H1 (cell line): Measurements from ENCODE around the gene ACTR5. TPM values are rescaled to one million over a fixed set of nuclear protein-coding genes. Genes with fewer than 3 reads are reported as not detected.

Source experiments
- CTCF ChIA-PET: fragments of 300-600 bp; sonication (Branson Sonifier 250); formaldehyde crosslinking; loops from one replicate; lab custom pipeline; 2021; ENCODE audit not compliant: partially characterized antibody; lab: Charles Lee
- POLR2A ChIA-PET: fragments of 300-600 bp; sonication (Branson Sonifier 250); formaldehyde crosslinking; loops from one replicate; lab custom pipeline; 2021; ENCODE audit warnings: inconsistent platforms; ENCODE audit not compliant: partially characterized antibody; lab: Charles Lee
- DNase-seq, 2 experiments: peaks; one replicate each; pipeline versions ENCODE4 v3.0.0 to v3.0.0-alpha.2; 2010 to 2022; ENCODE audit warnings: low spot score in 2 of 2, low read depth in 1 of 2, mixed read lengths in 1 of 2
- FAIRE-seq: peaks from 2 replicates; lab custom pipeline; 2011; peaks lifted over from hg19 to GRCh38; lab: Jason Lieb, UNC
- H2AFZ ChIP-seq: 2 replicates; pipeline ENCODE4 v1.8.1; 2012; ENCODE audit warnings: low read length, inconsistent platforms
- H2AK5ac ChIP-seq: 2 replicates; pipeline ENCODE4 v1.6.1; 2013; ENCODE audit warnings: low read depth, low read length
- H2BK120ac ChIP-seq: replicated peaks from 2 replicates; pipeline ENCODE3; 2013; ENCODE audit warnings: low read depth, low read length, inconsistent platforms
- H2BK12ac ChIP-seq: 2 replicates; pipeline ENCODE4 v1.6.1; 2013; ENCODE audit warnings: low read depth, low read length
- H2BK15ac ChIP-seq: 2 replicates; pipeline ENCODE4 v1.6.1; 2013; ENCODE audit warnings: low read length
- H2BK20ac ChIP-seq: 2 replicates; pipeline ENCODE4 v1.6.1; 2013; ENCODE audit warnings: low read length
- H2BK5ac ChIP-seq: 2 replicates; pipeline ENCODE4 v1.6.1; 2013; ENCODE audit warnings: low read depth, low read length
- H3K14ac ChIP-seq: 2 replicates; pipeline ENCODE4 v1.6.1; 2013; ENCODE audit warnings: inconsistent platforms; ENCODE audit not compliant: insufficient read length
- H3K18ac ChIP-seq: 2 replicates; pipeline ENCODE4 v1.6.1; 2013; ENCODE audit warnings: low read length; ENCODE audit errors: extremely low read depth
- H3K23ac ChIP-seq: 2 replicates; pipeline ENCODE4 v1.6.1; 2013; ENCODE audit warnings: inconsistent platforms; ENCODE audit not compliant: insufficient read length
- H3K23me2 ChIP-seq: 2 replicates; pipeline ENCODE4 v1.6.1; 2013; ENCODE audit warnings: low read depth, low read length
- H3K27ac ChIP-seq: 2 replicates; pipeline ENCODE4 v1.6.1; 2011; ENCODE audit warnings: low read depth, low read length, inconsistent platforms
- H3K27me3 ChIP-seq, 4 experiments: replicated peaks in 1 of 4; 1 replicate in 1 of 4; 2 replicates in 3 of 4; pipeline versions ENCODE4 v1.6.1 to v1.8.1; 2011 to 2013; ENCODE audit warnings: low read length in 3 of 4, mild to moderate bottlenecking in 3 of 4, inconsistent platforms in 2 of 4, mixed read lengths in 2 of 4, moderate library complexity in 1 of 4; ENCODE audit not compliant: control insufficient read depth in 3 of 4, insufficient read depth in 3 of 4; ENCODE audit errors: extremely low read depth in 1 of 4
- H3K36me3 ChIP-seq, 4 experiments: 2 replicates each; pipeline versions ENCODE4 v1.6.1 to v1.8.1; 2011 to 2013; ENCODE audit warnings: mild to moderate bottlenecking in 4 of 4, low read length in 3 of 4, moderate library complexity in 2 of 4, control low read depth in 1 of 4, inconsistent platforms in 1 of 4; ENCODE audit not compliant: insufficient read depth in 4 of 4, control insufficient read depth in 2 of 4
- H3K4ac ChIP-seq: replicated peaks from 2 replicates; pipeline ENCODE3; 2013; ENCODE audit warnings: low read length, low read depth, mixed read lengths, inconsistent platforms; ENCODE audit not compliant: insufficient read length
- H3K4me1 ChIP-seq, 4 experiments: replicated peaks in 1 of 4; 1 replicate in 1 of 4; 2 replicates in 3 of 4; pipeline versions ENCODE4 v1.6.1 to v1.8.1; 2011 to 2013; ENCODE audit warnings: low read length in 3 of 4, inconsistent platforms in 2 of 4, mixed read lengths in 1 of 4; ENCODE audit not compliant: insufficient read depth in 4 of 4, control insufficient read depth in 3 of 4
- H3K4me2 ChIP-seq, 2 experiments: 2 replicates each; pipeline versions ENCODE4 v1.6.1 to v1.8.1; 2011 to 2013; ENCODE audit warnings: low read depth in 2 of 2, low read length in 2 of 2, control low read depth in 1 of 2, inconsistent platforms in 1 of 2, mild to moderate bottlenecking in 1 of 2; ENCODE audit not compliant: insufficient read depth in 1 of 2
- H3K4me3 ChIP-seq, 4 experiments: fragments of 200-600, 300-600 bp in 1 of 4; sonication (generic), shearing (Covaris generic), sonication (Bioruptor Twin) in 1 of 4; 2 replicates each; pipeline versions ENCODE4 v1.5.1 to v1.8.1; 2011 to 2016; ENCODE audit warnings: low read length in 4 of 4, low read depth in 3 of 4, control low read depth in 2 of 4, inconsistent platforms in 2 of 4, mild to moderate bottlenecking in 2 of 4, mixed read lengths in 1 of 4, moderate library complexity in 1 of 4; ENCODE audit not compliant: insufficient read depth in 2 of 4; ENCODE audit errors: extremely low read depth in 1 of 4
- H3K56ac ChIP-seq: replicated peaks from 2 replicates; pipeline ENCODE3; 2013; ENCODE audit warnings: low read depth, mild to moderate bottlenecking, mixed read lengths, low read length, inconsistent platforms; ENCODE audit not compliant: insufficient read length
- H3K79me1 ChIP-seq: 2 replicates; pipeline ENCODE4 v1.6.1; 2013; ENCODE audit warnings: low read depth, low read length, control low read depth
- H3K79me2 ChIP-seq, 2 experiments: 2 replicates each; pipeline versions ENCODE4 v1.6.1 to v1.8.1; 2012 to 2013; ENCODE audit warnings: low read length in 2 of 2, mild to moderate bottlenecking in 2 of 2, inconsistent platforms in 1 of 2; ENCODE audit not compliant: insufficient read depth in 2 of 2, control insufficient read depth in 1 of 2
- H3K9ac ChIP-seq, 4 experiments: replicated peaks in 1 of 4; 1 replicate in 1 of 4; 2 replicates in 3 of 4; pipeline versions ENCODE4 v1.6.1 to v1.8.1; 2011 to 2013; ENCODE audit warnings: low read depth in 3 of 4, low read length in 3 of 4, control low read depth in 2 of 4, mild to moderate bottlenecking in 2 of 4, moderate library complexity in 2 of 4, inconsistent platforms in 1 of 4; ENCODE audit errors: extremely low read depth in 1 of 4
- H3K9me3 ChIP-seq, 2 experiments: 2 replicates each; pipeline versions ENCODE4 v1.6.1 to v1.8.1; 2012 to 2013; ENCODE audit warnings: mild to moderate bottlenecking in 2 of 2, moderate library complexity in 2 of 2, control low read depth in 1 of 2, inconsistent platforms in 1 of 2, low read depth in 1 of 2, low read length in 1 of 2, mixed read lengths in 1 of 2; ENCODE audit not compliant: insufficient read depth in 2 of 2
- H4K20me1 ChIP-seq, 2 experiments: replicated peaks in 1 of 2; 2 replicates each; pipeline versions ENCODE3 to v1.8.1; 2011 to 2013; ENCODE audit warnings: inconsistent platforms in 2 of 2, low read length in 2 of 2, mild to moderate bottlenecking in 1 of 2; ENCODE audit not compliant: insufficient read depth in 2 of 2, control insufficient read depth in 1 of 2
- H4K5ac ChIP-seq: 2 replicates; pipeline ENCODE4 v1.6.1; 2013; ENCODE audit warnings: low read length, low read depth, mixed read lengths, inconsistent platforms; ENCODE audit not compliant: insufficient read length
- H4K8ac ChIP-seq: 2 replicates; pipeline ENCODE4 v1.8.0; 2013; ENCODE audit warnings: mild to moderate bottlenecking, moderate library complexity, low read length, inconsistent platforms; ENCODE audit not compliant: insufficient read depth; ENCODE audit errors: extremely low read depth
- H4K91ac ChIP-seq: replicated peaks from 2 replicates; pipeline ENCODE3; 2013; ENCODE audit warnings: low read length, mixed read lengths, inconsistent platforms; ENCODE audit not compliant: insufficient read length
- SIN3A ChIP-seq, 2 experiments: IDR thresholded peaks in 1 of 2; conservative IDR thresholded peaks in 1 of 2; 2 replicates each; pipeline ENCODE4 v1.6.1; 2011 to 2012; ENCODE audit warnings: low read length in 2 of 2, improper control_type of control experiment in 1 of 2, low read depth in 1 of 2, mild to moderate bottlenecking in 1 of 2
- SP4 ChIP-seq: IDR thresholded peaks from 2 replicates; pipeline ENCODE4 v1.6.1; 2012; ENCODE audit warnings: low read length, inconsistent platforms
- ZNF274 ChIP-seq: IDR thresholded peaks from 2 replicates; pipeline ENCODE4 v1.7.0; 2012; ENCODE audit warnings: low read length, borderline replicate concordance; ENCODE audit errors: extremely low read depth
- WGBS, 2 experiments: shearing (Covaris generic) in 1 of 2; methylation state at CpG; one replicate each; pipeline versions ENCODE4 v1.1.6 to v1.1.7; 2013 to 2015; ENCODE audit warnings: low lambda C conversion rate in 2 of 2, mixed read lengths in 2 of 2, inconsistent platforms in 1 of 2, low coverage in 1 of 2, missing lambda C conversion rate in 1 of 2; ENCODE audit not compliant: insufficient replicate concordance in 2 of 2, insufficient coverage in 1 of 2, insufficient read length in 1 of 2; ENCODE audit errors: extremely low coverage in 1 of 2, missing lambda C conversion rate in 1 of 2; 5-methylcytosine and 5-hydroxymethylcytosine counted together
- polyA plus RNA-seq, 7 experiments: library from polyadenylated mRNA; depleted of rRNA in 3 of 7; stranded (reverse) in 5 of 7; unstranded in 2 of 7; fragments of >200 nt in 5 of 7; fragments of 200-250 nt in 2 of 7; gene quantifications; 1 replicate in 5 of 7; 2 replicates in 1 of 7; 4 replicates in 1 of 7; pipeline versions ENCODE4 v1.2.1 to v1.2.3, GENCODE V29; 2011 to 2013; ENCODE audit warnings: missing spikeins in 2 of 7, mixed read lengths in 2 of 7
- total RNA-seq: library from RNA; stranded (reverse); fragmentation: NEBNext Ultra II Directional; extraction: Animal tissue kit (Norgen Biotek cat#: 25700); gene quantifications from 2 replicates; pipeline ENCODE4 v1.2.1, GENCODE V29; 2021
- TF ChIP-seq, protein P1 (sequence below): IDR thresholded peaks from 2 replicates; pipeline ENCODE4 v1.6.1; 2012; ENCODE audit warnings: low read length, inconsistent platforms
- TF ChIP-seq, protein P2 (sequence below): IDR thresholded peaks from 2 replicates; pipeline ENCODE4 v1.6.1; 2012; ENCODE audit warnings: inconsistent platforms

Gene ACTR5
- total and polyA plus RNA-seq, 2 of the 8 experiments (the other 6 are each of a cell fraction or from before 2014, with no cell fraction given), result 10.4 to 14.4 TPM

- Histone ChIP-seq H4K20me1 (no peaks in the 10 kb centered on the region), H3K27ac (no peak overlapping the region), H2AK5ac (no peak overlapping the region), H3K9ac (no peak overlapping the region), H3K14ac (no peak overlapping the region), H3K4me1 (0 out of 7 replicates have a peak, but pooled peaks cover 0 to 2% (median 0%) of the 10 kb centered on the region in 4 experiments), H3K18ac (no peak overlapping the region), H3K23ac (no peak overlapping the region), H3K79me1 (no peaks in the 10 kb centered on the region; the same call in 1 of the 2 replicates), H4K91ac (no peak overlapping the region), H2BK5ac (no peak overlapping the region), H4K5ac (no peak overlapping the region), H2BK120ac (no peak overlapping the region), H3K36me3 (peaks cover 9 to 59% (median 26%) of the 10 kb centered on the region in 4 experiments; a peak in 6 of 8 replicates), H3K27me3 (no peaks in the 10 kb centered on the region), H3K9me3 (peaks cover 0 to 3% of the 10 kb centered on the region in 2 experiments; a peak in 1 of 4 replicates), H2AFZ (no peak overlapping the region), H3K79me2 (no peaks in the 10 kb centered on the region), H4K8ac (no peak overlapping the region), H2BK20ac (no peak overlapping the region), H3K23me2 (no peaks in the 10 kb centered on the region), H3K4ac (no peak overlapping the region), H3K56ac (no peak overlapping the region), H3K4me2 (no peak overlapping the region), H2BK12ac (no peak overlapping the region), H2BK15ac (no peak overlapping the region), H3K4me3 (no peak overlapping the region)
- 92% methylated on average over 13 of the region's 13 CpGs; no CpG with 5 or more reads in 1 of the 2 experiments for WGBS, 2 experiments
- no peak for FAIRE-seq
- ChIA-PET CTCF (interaction anchor here (0.6 to 2.2 kb wide), 6 partner anchors 13 to 107 kb away, joined by 3 to 8 read pairs (median 5); partner anchors contain the start of gene ACTR5), POLR2A (interaction anchor here (1.8 kb wide), 2 partner anchors 10 to 13 kb away, joined by 4 to 8 read pairs; no protein-coding TSS in a partner anchor)
- TF ChIP-seq SIN3A (conservative IDR thresholded peaks at IDR 0.05 in 1 of 2, IDR thresholded peaks at IDR 0.05 in 1 of 2; ENCODE audit: low read depth in 1 of 2, low read length in 2 of 2) (no peak), SP4 (no peak), ZNF274 (no peak)
- TF ChIP-seq, protein P1, sequence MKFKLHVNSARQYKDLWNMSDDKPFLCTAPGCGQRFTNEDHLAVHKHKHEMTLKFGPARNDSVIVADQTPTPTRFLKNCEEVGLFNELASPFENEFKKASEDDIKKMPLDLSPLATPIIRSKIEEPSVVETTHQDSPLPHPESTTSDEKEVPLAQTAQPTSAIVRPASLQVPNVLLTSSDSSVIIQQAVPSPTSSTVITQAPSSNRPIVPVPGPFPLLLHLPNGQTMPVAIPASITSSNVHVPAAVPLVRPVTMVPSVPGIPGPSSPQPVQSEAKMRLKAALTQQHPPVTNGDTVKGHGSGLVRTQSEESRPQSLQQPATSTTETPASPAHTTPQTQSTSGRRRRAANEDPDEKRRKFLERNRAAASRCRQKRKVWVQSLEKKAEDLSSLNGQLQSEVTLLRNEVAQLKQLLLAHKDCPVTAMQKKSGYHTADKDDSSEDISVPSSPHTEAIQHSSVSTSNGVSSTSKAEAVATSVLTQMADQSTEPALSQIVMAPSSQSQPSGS, result no peak
- TF ChIP-seq, protein P2, sequence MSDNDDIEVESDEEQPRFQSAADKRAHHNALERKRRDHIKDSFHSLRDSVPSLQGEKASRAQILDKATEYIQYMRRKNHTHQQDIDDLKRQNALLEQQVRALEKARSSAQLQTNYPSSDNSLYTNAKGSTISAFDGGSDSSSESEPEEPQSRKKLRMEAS, result no peak
- no peak for DNase-seq
Observed at GRCh38 chr20:38769376-38770295, 21.4 kb downstream of the ACTR5 start.
